BJ (cell line): ENCODE data around the gene EMX1. TPM values are rescaled to one million over a fixed set of nuclear protein-coding genes. Genes with fewer than 3 reads are reported as not detected.

Experiments used
- CTCF ChIA-PET: fragments of 350-600 bp; formaldehyde crosslinking; extraction: SDS; loops from one replicate; lab custom pipeline; 2021; ENCODE audit warnings: antibody characterized with exemption, inconsistent platforms; lab: Yijun Ruan, JAX
- POLR2A ChIA-PET: fragments of 300-600 bp; sonication (Branson Sonifier 250); formaldehyde crosslinking; extraction: SDS; loops from one replicate; lab custom pipeline; 2021; ENCODE audit warnings: antibody characterized with exemption; lab: Charles Lee
- DNase-seq: peaks from one replicate; pipeline ENCODE4 v3.0.0-alpha.2; 2011; ENCODE audit warnings: low read depth
- H3K27me3 ChIP-seq: 2 replicates; pipeline ENCODE4 v1.6.0; 2011; ENCODE audit warnings: low read length; ENCODE audit not compliant: control insufficient read depth, insufficient read depth
- H3K36me3 ChIP-seq: 2 replicates; pipeline ENCODE4 v1.5.1; 2011; ENCODE audit warnings: low read length; ENCODE audit not compliant: control insufficient read depth, insufficient read depth
- H3K4me3 ChIP-seq: 2 replicates; pipeline ENCODE4 v1.5.1; 2011; ENCODE audit warnings: low read depth, mild to moderate bottlenecking, control low read depth, low read length
- CTCF ChIP-seq: IDR thresholded peaks from 2 replicates; pipeline ENCODE4 v1.5.1; 2011; ENCODE audit warnings: low read depth, mild to moderate bottlenecking, control low read depth, inconsistent platforms, low read length, moderate library complexity; ENCODE audit not compliant: insufficient read depth
- polyA plus RNA-seq: library from polyadenylated mRNA; depleted of rRNA; stranded (reverse); fragments of >200 nt; gene quantifications from 2 replicates; pipeline ENCODE4 v1.2.3, GENCODE V29; 2011

Gene EMX1
- polyA plus RNA-seq, 1 experiment, result not detected

DNA sequence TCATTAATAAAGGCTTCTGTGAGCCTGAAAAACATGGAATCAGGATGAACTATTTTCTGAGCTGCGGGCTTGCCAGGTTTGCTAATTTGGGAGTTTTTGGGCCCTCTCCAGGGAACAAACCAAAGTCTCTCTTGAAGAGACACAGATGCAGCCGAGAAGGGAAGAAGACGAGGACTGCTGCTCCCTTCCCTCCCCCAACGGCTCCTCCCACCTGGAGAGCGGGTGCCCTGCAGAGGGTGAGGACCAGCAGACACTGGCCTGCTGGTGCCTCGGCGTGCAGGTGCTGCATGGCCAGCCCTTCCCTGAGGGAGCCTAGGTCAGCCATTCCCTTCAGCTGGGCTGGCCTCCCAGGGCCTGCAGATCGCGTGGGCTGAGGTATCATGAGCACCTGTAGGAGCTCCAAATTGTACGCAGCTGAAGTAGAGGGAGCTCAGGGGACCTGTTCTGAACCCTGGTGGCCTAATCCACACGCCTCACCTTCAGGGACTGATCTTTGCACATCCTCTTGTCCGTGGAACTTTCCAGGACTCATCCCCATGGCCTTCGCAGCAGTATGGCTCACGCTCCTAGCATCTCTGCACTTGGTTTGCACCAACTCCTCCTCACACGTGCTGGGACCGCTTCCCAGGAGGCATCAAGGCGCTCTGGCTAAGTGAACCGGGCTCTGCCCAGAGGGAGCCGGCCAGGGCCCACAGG lies 19.5 kb downstream of the EMX1 start:
- no peak overlapping the region for H3K4me3 ChIP-seq
- no peaks in the 10 kb centered on the region for H3K36me3 ChIP-seq
- POLR2A ChIA-PET, result no interaction called here
- CTCF ChIA-PET, result interaction anchor here (1.0 to 2.1 kb wide), 3 partner anchors 9 to 241 kb away, joined by 3 to 7 read pairs (median 4); no protein-coding TSS in a partner anchor
- H3K27me3 ChIP-seq, result peaks cover 15% of the 10 kb centered on the region
- no peak for DNase-seq
- no peak for TF ChIP-seq CTCF

GRCh38 chr2:72937356-72937669 lies 20.0 kb downstream of the EMX1 start:
- H3K27me3 ChIP-seq, result peaks cover 12% of the 10 kb centered on the region
- no peak for DNase-seq
- ChIA-PET POLR2A (no interaction called here), CTCF (interaction anchor here (0.6 to 2.1 kb wide), 4 partner anchors 9 to 1592 kb away, joined by 3 to 7 read pairs (median 4); no protein-coding TSS in a partner anchor)
- no peak overlapping the region for H3K4me3 ChIP-seq
- no peak for TF ChIP-seq CTCF
- H3K36me3 ChIP-seq, result no peaks in the 10 kb centered on the region

- TF ChIP-seq CTCF, result no peak
- peaks cover 10% of the 10 kb centered on the region for H3K27me3 ChIP-seq
- H3K4me3 ChIP-seq, result no peak overlapping the region
- POLR2A ChIA-PET, result no interaction called here
- CTCF ChIA-PET, result interaction anchor here (2.1 to 2.3 kb wide), 2 partner anchors 35 to 46 kb away, joined by 7 read pairs; no protein-coding TSS in a partner anchor
- DNase-seq, result no peak
- no peaks in the 10 kb centered on the region for H3K36me3 ChIP-seq
These were observed 21.1 kb downstream of the EMX1 start for GRCh38 chr2:72938455-72938854.

DNA sequence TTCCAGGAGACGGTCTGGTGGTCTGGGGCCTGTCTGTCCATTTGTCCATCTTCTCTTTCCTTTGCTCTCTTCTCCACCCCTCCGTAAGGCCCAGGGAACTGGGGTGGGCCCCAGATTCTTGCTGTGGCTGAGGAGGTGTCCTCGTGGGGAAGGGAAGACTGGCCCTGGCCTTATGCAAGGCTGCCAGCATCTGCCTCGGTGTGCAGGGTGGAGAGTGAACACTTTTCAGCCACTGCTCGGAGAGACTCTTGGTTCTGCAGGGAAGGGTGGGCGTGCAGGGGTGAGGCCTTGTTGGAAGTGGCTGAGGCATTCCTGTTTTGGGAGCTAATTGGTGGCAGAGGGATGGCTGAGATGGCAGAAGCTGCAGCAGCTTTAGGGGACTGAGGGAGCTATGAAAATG lies 23.0 kb downstream of the EMX1 start:
- no peaks in the 10 kb centered on the region for H3K36me3 ChIP-seq
- no peak for DNase-seq
- CTCF ChIA-PET, result interaction anchor here (0.7 to 2.0 kb wide), 6 partner anchors 13 to 1430 kb away, joined by 3 to 6 read pairs (median 3); no protein-coding TSS in a partner anchor
- no peak for TF ChIP-seq CTCF
- peaks cover 10% of the 10 kb centered on the region for H3K27me3 ChIP-seq
- H3K4me3 ChIP-seq, result no peak overlapping the region
- POLR2A ChIA-PET, result no interaction called here

DNA sequence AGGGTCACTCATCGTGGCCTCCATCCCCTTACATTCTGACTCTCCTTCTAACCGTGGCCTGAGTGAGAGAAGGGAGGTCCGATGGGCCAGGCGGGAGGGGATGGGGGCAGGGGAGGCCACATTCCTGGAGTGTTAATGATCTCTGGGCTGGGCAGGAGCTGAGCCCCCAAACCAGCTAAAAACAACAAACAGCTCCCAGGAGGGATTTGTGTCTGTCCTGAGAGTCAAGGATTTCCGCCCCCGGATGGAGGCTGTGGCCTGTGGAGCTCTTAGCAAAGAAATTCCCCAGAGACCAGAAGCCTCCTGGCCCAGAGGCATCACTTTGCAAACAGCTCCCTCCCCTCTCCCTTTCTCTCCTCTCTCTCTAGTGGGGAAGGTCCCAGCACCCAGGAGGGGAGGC lies 23.5 kb downstream of the EMX1 start:
- H3K4me3 ChIP-seq, result no peak overlapping the region
- POLR2A ChIA-PET, result no interaction called here
- CTCF ChIA-PET, result interaction anchor here (0.7 to 2.0 kb wide), 5 partner anchors 18 to 1431 kb away, joined by 3 to 6 read pairs (median 3); no protein-coding TSS in a partner anchor

More for the DNA sequence above, 23.5 kb downstream of the EMX1 start:
- Histone ChIP-seq H3K27me3 (peaks cover 9% of the 10 kb centered on the region), H3K36me3 (no peaks in the 10 kb centered on the region)
- DNase-seq, result no peak
- TF ChIP-seq CTCF, result no peak
